Central memory CD4-positive, alpha-beta T cell (primary cell): ENCODE results near the gene SERTM1.

Experiments
- DNase-seq: peaks from one replicate; pipeline ENCODE4 v3.0.0; 2022
- total RNA-seq, 3 experiments: gene quantifications; one replicate each; lab custom pipeline; 2026; lab: John Stamatoyannopoulos, UW

The SERTM1 gene
- 0 reads per million in 3 experiments for total RNA-seq

DNA sequence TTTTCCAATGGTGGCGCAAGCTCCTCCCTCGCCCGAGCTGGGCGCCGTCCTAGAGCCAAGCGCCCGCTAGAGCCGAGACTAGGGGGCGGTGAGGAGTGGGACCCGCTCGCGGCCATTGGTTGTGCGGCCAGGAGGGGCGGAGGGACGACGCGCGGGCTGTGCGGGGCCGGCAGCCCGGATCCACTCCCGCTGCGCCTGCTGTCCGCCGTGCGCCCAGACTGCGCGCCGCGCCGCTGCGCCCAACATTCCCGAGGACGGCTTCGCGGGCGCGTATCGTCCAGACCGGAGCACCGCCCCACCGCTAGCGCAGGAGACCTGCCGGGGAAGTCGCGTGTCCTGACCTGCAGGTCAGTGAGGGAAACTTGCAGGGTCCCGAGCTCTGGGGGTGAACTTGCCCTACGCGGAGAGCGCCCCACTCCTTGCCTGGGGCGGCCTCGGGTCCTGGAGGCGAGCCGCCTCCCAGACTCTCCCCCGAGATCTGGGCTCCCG lies at the start of gene SERTM1:
TSS of gene SERTM1 (plus strand) at position 183 of the 489 bp plus-strand sequence. CDS start 21,059 bp downstream, outside the sequence.
- DNase-seq, result no peak

DNA sequence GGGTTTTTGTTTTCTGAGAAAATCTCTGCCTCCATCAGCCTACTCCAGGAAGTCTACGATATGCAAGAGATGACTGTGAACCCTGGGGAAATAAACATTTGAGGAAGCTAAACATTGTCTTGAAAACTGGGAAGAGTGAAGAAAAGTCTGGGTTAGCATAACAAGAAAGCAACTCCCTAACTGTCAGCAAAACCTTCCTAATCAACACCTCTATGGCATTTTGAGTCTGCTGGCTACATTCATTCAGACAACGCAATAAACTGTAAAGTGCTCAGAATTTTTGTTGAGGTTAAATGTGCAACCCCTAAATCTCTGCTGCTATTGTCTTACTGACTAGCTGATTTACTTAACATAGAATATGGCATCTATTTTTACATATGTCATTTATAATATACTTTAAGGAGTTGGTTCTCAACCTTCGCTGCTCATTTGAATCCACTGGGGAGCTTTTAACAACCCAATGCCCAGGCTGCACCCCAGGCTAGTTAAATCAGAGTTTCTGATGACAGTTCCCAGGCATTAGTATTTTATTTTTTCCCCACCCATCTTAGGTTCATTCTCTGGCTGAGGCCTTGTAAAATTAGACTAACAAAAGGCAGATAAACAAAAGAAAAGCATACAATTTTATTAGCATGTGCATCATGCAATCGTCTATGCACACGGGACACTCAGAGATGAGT lies 45.3 kb upstream of the SERTM1 start:
- no peak for DNase-seq

DNA sequence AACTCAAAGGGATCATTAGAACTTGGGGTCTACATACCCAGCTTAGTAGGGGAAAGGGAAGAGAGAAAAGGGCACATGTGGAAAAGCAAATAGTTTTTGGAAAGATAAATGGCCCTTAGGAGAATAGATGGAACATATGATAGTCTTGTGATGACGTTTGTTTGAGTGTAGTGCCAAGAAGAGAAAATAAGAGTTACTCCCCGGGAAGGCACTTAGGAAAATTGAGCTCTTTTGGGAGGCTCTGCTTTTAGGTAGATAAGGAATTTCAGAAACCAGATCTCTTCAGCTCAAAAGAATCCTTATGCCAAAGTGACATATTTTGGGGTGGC lies 44.8 kb upstream of the SERTM1 start:
- no peak for DNase-seq

DNA sequence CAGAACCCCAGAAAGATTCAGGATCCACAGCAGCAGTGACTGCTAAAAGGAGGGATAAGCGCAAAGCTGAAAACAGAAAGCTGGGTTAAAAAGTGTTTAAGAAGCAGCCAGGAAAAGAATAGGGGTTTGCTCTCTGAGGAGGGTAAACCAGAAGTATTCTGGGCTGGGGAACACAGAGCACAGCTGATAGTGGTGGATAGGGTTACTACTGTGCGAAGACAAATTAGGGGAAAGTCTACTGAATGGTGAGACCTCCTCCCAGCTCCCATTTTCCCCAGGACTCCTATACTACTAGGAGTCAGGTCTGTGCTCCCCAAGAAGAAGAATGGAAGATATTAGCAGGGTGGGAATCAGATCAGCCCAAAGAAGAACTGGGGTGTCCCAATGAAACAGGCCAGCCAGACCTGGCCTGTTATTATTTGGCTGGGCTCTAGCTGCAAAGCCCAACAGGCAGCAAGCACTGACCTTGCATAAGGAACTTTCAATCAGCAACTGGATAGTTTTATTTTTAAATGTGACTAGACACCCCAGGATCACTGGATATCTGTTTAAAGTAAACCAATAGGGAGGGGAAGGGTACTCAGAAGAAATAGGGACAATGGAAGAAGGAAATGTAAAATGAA lies 43.5 kb upstream of the SERTM1 start:
- no peak for DNase-seq

DNA sequence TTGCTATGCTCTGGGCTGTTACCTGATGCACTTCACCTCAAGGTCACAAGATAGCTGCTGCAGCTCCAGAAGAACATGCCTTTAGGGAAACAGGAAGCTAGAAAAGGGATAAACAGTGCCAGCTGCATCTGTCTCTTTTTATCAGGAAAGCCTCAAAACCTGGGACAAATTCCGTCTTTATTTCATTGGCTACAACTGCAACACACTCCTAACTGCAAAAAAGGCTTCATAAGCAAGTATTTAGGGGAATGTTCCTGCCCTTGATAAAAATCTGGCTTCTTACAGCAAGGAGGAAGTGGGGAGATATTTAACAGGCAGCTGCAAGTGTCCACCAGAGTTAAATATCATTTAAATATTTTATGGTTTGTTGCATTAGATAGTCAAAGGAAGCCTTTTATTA lies 34.2 kb upstream of the SERTM1 start:
- DNase-seq, result no peak

DNA sequence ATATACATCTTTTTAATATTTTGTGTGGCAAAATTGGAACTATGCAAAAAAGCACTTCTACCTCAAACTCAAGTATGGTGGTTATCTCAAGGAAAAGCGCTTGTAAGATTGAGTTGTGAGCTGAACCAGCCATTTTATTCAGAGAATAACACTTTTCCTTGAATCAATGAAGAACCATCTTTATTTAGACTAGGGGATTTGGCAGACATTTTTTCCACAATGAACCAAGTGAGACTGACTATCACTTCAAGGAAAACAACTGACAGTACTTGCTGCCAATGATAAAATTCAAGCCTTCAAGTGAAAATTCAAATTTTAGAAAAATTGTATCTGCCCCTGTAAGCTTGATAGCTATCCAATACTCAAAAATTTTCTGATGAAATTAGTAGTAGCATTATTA lies 23.2 kb upstream of the SERTM1 start:
- DNase-seq, result no peak

DNA sequence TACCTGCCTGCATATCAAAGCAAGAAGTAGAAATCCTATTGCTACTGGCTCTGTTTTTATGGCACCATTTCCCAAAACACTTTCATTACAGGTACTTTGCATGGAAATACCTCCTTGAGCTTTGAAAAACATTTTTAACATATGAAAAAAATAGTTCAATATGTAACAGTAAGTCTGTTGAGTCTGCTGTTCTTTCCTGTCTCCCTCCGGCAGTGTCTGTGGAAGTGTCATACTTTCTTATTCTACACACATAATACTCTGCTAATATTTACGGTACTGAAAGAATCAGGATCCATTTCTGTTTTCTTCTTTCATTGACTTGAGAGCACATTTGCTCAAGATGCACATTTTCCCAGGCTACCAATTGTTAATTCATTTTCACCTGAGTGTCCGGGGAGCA lies 8.2 kb upstream of the SERTM1 start:
- DNase-seq, result no peak

DNA sequence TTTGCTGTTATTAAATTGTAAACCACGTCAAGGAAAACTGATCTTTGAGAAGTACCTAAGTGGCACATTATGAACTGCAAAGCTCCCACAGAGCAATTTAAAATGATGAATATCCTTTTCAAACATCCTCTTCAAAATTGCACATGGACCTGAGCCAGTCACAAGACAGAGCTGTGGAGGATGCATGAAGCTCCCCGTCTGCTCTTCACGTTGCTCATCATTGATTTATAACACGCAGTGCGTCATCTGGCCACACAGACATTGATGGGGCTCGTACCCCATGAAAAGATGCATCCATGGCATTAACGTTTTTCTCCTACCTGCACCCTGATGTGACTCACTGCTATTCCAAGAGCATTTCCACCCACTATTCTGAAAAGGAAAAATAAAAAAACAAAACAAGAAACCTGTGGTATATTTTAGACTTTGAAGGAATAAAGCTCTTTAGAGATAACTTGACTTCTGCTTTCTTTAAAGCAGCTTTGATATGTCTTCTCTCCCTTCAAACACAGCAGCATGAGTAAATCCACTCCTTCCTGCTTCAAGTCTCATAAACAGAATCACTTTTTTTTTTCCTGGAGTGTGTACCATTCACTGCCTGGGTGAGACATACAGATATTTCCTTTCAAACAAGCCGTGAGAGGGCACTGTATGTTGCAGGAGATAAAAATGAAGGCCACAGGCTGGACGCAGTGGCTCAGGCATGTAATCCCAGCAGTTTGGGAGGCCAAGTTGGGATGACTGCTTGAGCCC lies 7.2 kb upstream of the SERTM1 start:
- DNase-seq, result no peak

DNA sequence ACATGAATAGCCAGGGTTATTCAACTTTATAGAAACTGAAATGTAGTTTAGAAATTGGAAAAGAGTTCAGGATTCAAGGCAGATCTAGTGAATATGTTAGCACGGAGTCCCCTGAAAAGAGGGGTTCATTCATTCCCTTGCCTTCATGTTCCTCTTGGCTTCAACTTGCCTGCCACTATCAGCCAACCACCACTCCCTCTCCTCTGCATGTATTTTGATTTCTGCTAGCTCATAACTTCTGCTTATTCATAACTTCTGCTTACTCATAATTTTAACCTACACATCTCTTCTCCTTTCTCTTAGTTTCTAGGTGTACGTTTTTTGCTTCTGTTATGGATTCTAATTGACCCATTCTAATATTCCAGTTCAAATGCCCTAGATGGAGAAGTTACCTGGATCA lies 5.5 kb upstream of the SERTM1 start:
- DNase-seq, result no peak

DNA sequence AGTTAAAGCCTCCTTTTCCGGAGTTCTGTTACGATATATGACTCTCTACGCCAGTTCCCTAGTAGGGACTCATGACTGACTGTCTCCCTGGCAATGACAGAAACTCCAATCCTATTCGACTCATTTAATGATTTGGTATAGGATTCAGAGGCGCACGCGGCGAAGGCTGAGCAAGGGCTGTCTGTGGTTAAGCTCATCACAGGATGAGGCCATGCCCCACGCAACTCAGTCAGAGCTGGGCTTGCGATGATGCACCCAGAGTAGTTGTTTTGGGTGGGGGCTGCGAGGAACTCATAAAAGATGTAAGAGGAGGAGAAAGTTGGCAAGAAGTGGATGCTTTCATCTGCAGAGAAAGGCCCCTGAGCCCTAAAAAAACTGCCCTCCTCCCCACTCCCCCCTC lies 468 bp upstream of the SERTM1 start:
- DNase-seq, result no peak

DNA sequence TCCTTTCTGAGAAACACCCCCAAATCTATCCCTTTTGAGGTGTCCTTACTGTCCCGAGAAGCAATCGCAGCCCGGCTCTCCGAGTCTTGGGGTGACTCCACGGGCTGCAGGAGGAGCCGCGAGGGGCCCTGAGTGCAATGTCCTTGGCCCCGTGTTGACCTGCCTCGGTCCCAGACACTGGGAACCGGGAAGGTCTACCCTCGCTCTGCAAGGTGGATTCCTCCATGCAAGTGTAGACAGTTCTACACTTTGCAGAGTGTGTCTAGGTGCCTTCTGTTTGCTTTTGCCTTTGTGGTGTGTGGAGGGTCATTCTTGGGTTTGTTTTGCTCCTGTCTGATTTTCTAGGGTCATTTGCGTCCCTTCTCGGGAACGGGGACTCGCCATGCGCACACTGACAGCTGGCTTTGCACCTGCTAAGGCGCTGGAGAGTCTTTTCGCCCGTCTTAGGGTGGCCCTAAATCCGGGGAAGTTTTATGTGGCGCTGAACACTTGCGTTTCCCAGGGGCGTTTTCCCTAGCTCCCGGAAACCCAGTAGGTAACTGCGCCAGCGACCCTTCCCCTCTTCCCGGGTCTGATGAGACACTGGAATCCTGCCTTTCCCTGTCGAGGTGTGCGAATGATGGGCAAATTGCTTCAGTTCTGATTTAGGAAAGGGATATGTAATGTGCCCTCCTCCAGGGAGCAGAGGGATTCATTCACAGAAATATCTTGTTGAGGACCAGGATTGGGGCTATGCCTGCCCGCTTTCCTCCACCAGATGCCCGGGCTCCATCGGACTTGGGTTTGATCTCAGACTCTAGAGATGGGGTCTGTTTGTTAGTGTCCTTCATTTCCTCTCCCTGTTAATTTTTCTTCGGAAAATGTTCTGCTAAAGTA lies 755 bp downstream of the SERTM1 start:
- DNase-seq, result no peak

DNA sequence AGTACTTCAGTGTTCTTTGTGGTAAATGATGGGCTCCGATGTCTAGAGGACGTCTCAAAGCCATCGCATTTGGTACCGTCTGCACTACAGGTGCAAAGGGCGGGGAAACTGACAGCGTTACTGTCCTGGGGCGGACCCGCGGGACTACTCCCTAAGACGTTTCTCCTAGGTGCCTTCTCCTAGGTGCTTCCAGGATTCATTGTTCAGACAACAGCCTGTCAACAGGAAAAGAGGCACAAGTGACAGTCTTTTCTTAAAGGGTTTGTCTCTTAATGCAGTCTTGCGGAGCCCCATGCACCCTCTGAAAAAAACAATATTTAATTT lies 1.4 kb downstream of the SERTM1 start:
- DNase-seq, result no peak

DNA sequence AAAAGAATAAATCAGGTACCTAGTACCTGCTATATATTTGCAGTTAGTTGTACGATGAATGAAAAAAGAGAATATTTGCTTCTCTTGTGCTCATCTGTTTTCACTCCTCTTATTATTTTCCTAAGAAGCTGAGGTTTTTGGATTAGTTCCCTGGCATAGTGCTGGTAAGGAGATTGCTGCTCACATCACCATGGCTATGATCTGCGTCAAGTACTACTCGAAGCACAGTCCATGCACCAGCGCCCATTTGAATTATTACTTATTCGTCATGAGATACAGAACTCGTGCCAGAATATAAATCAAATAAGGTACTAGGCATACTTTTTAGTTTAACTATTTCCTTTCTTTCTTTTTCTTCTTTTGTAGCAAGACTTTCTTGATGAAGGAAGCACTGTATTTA lies 7.1 kb downstream of the SERTM1 start:
- no peak for DNase-seq

DNA sequence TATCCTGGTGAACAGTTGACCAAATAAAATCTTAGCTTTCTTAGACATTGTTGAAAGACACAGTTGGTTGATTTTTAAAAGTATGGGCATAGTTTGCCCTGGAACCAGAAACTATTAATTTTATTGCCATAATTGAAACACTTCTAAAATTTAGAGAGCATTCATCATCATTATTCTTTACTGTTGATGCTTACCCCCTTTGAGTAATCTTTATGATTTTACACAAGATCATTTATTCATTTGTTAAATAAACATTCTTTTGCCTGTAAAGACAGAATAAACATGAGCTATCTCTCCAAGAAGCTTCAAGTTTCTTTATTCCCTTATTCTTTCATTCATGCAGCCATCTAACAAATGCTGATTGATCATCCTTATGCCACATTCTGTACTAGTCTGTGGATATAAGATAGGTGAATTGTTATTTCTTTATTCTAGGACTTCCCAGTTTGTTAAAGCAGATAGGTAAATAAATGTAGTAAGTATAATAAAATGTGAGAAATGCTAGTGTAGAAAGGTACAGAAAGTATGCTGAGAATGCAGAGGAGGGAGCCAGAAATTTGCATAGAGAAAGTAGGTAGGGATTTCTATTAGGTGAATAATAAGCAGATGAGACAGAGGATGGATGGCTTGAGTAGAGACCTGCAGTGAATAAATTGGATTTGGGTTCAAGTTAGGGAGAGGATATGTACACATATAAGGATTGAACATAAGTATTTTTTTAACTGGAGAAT lies 8.2 kb downstream of the SERTM1 start:
- no peak for DNase-seq

DNA sequence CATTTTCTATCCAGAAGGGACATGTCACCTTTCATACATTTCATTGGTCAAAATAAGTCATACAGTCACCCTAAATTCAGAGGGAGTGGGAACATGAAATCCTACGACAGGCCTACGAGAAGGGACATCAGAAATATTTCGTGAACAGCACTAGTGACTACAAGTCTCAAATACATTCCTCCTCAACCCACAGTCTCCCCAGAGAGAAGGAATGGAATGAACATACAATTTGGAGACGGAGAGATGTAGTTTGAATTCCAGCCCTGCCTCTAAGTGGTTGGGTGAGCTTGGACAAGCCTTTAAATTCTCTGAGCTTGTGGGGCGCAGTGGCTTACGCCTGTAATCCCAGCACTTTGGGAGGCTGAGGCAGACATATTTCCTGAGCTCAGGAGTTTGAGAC lies 9.9 kb downstream of the SERTM1 start:
- DNase-seq, result no peak

DNA sequence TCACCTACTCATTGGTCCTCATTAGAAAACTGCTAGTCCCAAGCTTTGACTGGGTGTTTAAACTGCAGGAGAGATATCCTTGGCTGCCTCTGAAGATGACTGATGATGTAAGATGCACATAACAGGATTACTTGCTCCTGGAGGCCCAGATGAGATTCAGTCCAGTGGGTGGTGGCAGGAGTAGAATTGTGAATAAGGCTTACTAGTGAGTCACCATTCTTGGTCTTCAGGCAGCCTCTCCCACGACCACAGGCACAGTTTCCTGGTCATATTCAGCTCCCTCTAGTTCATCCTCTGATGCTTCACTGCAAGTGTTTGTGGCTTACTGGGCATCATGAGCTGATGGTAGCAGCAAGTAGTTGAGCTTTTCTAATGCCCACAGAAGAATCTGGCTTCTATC lies 12.1 kb downstream of the SERTM1 start:
- DNase-seq, result no peak

DNA sequence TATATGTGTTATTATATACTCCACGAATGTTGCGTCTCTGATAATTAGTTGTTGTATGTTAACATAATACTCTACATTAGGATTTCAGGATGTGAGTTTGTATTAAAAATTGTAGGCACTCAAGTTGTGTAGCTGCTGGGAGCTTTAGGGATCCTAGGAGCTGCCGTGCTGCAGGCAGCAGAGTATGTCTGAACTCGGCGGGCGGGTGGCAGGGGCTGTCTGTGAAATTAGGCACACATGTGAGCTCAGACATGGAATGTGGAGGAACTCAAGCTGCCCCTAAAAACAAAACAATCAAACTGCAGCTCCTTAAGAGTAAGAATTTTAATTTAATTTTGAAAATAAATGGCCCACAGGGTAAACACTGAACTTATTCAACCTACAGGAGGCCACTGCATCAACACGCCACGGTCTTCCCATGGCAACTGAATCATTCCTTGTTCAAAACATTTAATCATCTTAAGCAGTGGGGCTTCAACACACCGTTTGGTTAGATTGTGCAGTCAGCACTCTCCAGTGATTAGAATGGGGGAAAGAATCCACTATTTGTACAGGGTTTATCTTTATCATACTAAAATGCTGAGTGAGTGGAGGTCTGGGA lies 22.7 kb downstream of the SERTM1 start:
- no peak for DNase-seq

DNA sequence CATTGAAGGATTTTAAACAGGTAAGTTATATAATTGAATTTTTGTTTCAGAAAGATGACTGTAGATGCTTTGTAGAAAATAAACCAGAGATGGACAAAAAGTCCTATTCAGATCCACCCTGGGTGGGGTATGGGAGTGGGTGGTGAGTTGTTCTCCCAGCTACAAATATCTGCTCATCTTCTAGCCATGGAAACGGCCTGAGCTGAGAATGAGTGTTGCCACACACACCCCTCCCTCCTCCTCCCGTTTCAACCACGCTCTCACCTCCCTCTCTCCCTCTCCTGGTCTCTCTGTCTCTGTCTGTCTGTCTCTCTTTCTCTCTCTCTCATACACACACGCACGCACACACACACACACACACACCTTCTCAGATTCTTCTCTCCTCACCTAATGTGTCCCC lies 26.4 kb downstream of the SERTM1 start:
- no peak for DNase-seq

DNA sequence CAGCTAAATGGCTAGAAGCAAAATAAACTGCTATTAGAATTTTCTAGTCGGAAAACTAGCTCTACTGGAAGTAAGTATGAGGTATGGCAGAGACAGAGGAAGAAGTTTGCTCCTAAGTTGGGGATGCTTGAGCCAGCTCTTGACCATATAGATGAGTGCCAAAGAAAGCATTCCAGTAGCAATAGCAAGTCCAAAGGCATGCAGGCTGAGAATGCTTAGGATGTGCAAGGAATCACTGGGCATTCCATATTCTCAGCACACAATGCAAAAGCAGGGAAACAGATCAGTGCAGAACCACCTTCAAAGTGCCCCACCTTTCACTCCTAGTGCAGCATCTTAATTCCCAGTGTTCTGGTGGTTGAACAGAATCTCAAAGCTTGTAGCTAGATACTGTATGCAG lies 32.9 kb downstream of the SERTM1 start:
- DNase-seq, result no peak

DNA sequence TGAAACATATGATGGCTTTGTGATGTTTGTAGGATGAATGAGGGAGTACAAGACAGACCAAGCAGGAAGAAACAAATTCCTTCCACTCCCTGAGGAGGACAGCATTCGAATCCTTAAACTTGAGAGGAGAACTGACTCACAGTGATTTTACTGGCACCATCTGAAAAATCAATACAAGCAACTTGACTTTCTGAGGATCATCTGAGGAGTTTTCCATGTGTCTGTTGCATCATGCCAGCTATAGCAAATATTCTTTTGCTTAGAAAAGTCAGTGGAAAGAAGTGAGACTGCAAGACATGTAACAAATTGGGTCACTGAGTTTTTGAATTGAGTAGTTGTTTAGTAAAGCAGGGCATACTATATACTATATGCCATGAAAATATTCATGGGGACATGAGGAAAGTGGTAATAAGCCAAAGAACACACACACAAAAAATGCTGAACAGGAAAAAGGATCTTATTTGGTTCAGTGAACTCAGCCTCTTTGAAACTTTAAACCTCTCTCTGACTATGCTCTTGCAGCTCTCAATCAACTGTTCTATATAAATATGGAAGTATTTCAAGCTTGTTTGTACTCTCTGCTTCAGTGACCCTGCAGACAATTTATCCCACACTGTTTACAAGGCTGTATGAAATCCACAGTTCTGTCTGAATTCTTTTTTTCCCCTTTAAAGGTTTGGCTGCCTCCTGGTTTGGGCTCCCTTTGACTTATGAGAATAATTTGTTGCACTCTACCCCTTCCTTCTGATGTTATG lies 35.5 kb downstream of the SERTM1 start:
- no peak for DNase-seq

DNA sequence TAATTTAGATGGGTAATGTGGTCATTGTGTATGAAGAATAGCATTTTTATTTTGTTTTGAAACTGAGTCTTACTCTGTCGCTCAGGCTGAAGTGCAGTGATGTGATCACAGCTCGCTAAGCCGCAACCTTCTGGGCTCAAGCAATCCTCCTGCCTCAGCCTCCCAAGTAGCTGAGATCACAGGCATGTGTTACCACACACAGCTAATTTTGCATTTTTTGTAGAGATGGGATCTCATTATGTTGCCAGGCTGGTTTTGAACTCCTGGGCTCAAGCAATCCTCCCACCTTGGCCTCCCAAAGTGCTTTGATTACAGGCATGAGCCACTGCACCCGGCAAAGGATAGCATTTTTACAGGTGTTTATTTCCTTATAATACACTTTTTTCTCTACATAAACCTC lies 36.6 kb downstream of the SERTM1 start:
- DNase-seq, result no peak
